Right renal pelvis (tissue), 4 donors: Measurements from ENCODE around the gene ANKRD65. TPM values are rescaled to one million over a fixed set of nuclear protein-coding genes. Genes with fewer than 3 reads are reported as not detected.
"Not testable (repeated sequence)": the region's sequence is repeated elsewhere in the genome, so short reads cannot be mapped to it uniquely, and the experiment has no call there.

Experiments used
- DNase-seq, 4 donors: peaks; one replicate each; pipeline ENCODE4 v3.0.0-alpha.2; 2013; ENCODE audit warnings: low read depth in 4 of 4, low spot score in 3 of 4, missing footprints in 1 of 4
- polyA plus RNA-seq, 4 donors: library from polyadenylated mRNA; unstranded; fragments of 120-200 nt; gene quantifications; one replicate each; pipeline ENCODE4 v1.2.1, GENCODE V29; 2013; ENCODE audit not compliant: insufficient read length in 4 of 4

The ANKRD65 gene
- polyA plus RNA-seq, 4 donors, result 6.6 to 19.9 (median 11.9) TPM

DNA sequence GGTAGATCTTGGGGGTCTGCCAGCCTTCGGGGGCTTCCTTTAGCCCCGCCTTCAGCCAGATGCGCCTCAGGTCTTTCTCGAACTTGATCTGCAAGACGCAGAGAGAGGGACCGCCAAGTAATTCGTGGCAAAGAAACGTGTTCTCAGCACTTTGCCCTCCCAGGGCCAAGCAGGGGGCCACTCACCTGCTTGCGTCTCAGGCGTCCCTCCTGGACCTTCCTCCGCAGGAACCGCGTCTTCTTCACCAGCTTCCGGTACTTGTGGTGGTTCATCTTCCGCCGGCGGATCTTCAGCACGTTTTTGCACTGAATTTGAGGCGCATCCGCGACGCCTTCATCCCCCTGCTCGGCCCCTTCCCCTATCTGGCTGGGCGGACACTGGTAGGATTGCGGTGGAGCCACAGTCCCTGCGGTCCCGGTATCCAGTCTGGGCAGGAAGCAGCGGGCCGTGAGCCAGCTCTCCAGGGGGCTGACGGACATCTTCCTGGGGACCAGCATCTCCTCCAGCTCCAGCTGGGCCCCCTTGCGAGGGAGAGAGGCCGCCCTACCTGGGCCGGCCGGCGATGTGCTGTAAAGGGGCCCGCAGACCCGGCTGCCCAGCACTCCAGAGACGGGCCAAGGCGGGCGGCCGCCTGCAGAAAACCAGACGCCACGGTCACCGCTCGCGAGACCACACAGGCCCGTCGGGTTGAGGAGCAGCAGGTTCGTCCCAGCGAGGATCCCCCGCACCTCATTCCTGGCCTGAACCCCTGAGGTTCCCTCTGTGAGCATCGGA is 47.1 kb downstream of the ANKRD65 start:
- DNase-seq, result no peak

DNA sequence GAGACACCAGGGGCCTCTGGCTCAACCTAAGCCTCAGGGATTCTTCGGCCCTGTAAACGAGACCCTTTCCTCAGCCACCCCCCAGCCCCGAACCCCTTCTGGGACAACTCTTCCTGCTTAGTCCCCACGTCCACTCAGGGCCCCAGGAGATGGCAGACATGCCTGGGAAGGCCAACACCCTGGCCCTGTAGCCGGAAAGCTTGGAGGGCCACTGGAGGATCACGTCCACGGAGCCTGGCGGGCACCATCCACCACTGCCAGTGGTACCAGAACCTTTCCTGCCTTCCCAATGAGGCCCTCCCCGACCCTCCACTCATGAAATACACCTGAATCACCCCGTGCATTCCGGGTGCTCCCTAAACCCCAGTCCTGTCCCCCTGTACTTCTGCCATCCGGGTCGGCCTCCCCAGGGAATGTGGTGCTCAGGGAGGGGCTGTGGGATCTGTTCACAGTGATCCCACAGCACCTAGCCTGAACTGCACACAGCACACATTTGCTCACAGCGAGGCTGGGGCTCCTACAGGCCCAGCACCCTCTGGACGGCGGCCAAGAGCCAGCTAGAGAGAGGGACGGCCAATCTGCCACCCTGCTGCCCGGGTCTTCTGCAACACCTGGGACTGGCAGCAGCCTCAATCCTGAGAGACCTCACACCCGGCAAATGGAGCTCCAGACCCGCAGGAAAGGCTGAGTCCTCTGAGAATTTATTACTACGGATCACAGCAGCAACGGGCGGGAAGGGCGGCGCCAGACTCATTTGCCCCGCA is 47.8 kb downstream of the ANKRD65 start:
- no peak for DNase-seq

GRCh38 chr1:1371746-1372711 is 49.0 kb downstream of the ANKRD65 start:
- DNase-seq, result no peak

GRCh38 chr1:1371364-1371745 is 49.7 kb downstream of the ANKRD65 start:
- DNase-seq, result no peak

DNA sequence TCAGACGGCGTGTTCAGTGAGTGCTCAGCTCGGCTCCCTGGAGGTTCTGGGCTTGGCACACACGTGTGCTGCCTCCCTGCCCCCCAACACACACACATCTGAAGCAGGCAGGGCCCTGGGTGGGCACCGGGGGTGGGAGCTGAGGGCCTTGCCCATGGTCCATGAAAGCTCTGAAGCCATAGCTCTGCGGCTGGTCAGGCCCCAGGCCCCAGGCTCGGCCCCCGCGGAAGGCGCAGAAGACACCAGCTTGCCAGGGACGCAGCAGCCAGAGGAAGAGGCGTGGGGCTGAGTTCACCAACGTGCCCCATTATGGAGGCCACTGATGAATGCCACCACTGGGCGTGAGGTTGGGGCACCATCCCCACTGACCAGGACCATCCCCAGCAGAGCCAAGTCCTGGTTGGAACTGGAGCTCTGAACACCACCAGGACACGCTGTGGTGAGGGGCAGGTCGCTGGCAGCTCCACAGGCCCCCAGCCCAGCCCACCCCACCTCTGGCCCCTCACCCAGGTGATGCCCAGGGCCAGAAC is 50.2 kb downstream of the ANKRD65 start:
- DNase-seq, result no peak

GRCh38 chr1:1370094-1370493 is 51.0 kb downstream of the ANKRD65 start:
- not testable (repeated sequence) for DNase-seq

Other genes starting within 250 kb of the ANKRD65 start
- under 1 TPM; 0.33 to 0.83 (median 0.63) TPM for gene TTLL10, start 247.4 kb downstream of the ANKRD65 start, polyA plus RNA-seq
- gene TNFRSF18, start 214.7 kb downstream of the ANKRD65 start, polyA plus RNA-seq, result 1 to 10 TPM in 1 of 4 donors, under 1 TPM in 2, not detected in 1; 0.29 to 1.1 (median 0.67) TPM
- gene TNFRSF4, start 207.1 kb downstream of the ANKRD65 start, polyA plus RNA-seq, result 1 to 10 TPM; 1.6 to 2.5 (median 2.2) TPM
- 100 to 1,000 TPM; 115 to 137 (median 133) TPM for gene SDF4, start 189.3 kb downstream of the ANKRD65 start, polyA plus RNA-seq
- 10 to 100 TPM; 18.0 to 28.4 (median 20.6) TPM for gene B3GALT6, start 189.0 kb downstream of the ANKRD65 start, polyA plus RNA-seq
- 10 to 100 TPM in 2 of 4 donors, 1 to 10 TPM in 2; 9.0 to 20.6 (median 9.9) TPM for gene C1QTNF12, start 174.6 kb downstream of the ANKRD65 start, polyA plus RNA-seq
- 10 to 100 TPM; 47.7 to 57.5 (median 52.6) TPM for gene UBE2J2, start 147.4 kb downstream of the ANKRD65 start, polyA plus RNA-seq
- gene SCNN1D, start 140.8 kb downstream of the ANKRD65 start, polyA plus RNA-seq, result 1 to 10 TPM; 4.2 to 8.5 (median 4.9) TPM
- gene ACAP3, start 113.3 kb downstream of the ANKRD65 start, polyA plus RNA-seq, result 10 to 100 TPM; 21.7 to 38.7 (median 24.4) TPM
- 10 to 100 TPM in 1 of 4 donors, 1 to 10 TPM in 3; 6.5 to 12.2 (median 7.2) TPM for gene PUSL1, start 112.7 kb downstream of the ANKRD65 start, polyA plus RNA-seq
- gene INTS11, start 96.6 kb downstream of the ANKRD65 start, polyA plus RNA-seq, result 100 to 1,000 TPM; 104 to 117 (median 110) TPM
- gene CPTP, start 96.5 kb downstream of the ANKRD65 start, polyA plus RNA-seq, result 10 to 100 TPM; 11.6 to 20.7 (median 14.5) TPM
- gene TAS1R3, start 90.0 kb downstream of the ANKRD65 start, polyA plus RNA-seq, result under 1 TPM; 0.22 to 0.56 (median 0.33) TPM
- 10 to 100 TPM; 27.0 to 56.4 (median 28.5) TPM for gene DVL1, start 71.9 kb downstream of the ANKRD65 start, polyA plus RNA-seq
- 100 to 1,000 TPM; 177 to 242 (median 190) TPM for gene MXRA8, start 62.7 kb downstream of the ANKRD65 start, polyA plus RNA-seq
- gene AURKAIP1, start 46.1 kb downstream of the ANKRD65 start, polyA plus RNA-seq, result 100 to 1,000 TPM in 1 of 4 donors, 10 to 100 TPM in 3; 63.0 to 110 (median 64.3) TPM
- gene CCNL2, start 21.9 kb downstream of the ANKRD65 start, polyA plus RNA-seq, result 100 to 1,000 TPM; 232 to 273 (median 238) TPM
- 100 to 1,000 TPM; 110 to 137 (median 115) TPM for gene MRPL20, start 14.0 kb downstream of the ANKRD65 start, polyA plus RNA-seq
- 10 to 100 TPM; 53.9 to 92.3 (median 63.1) TPM for gene VWA1, start 14.4 kb upstream of the ANKRD65 start, polyA plus RNA-seq
- gene ATAD3C, start 28.4 kb upstream of the ANKRD65 start, polyA plus RNA-seq, result 1 to 10 TPM; 1.4 to 3.1 (median 3.1) TPM
- 10 to 100 TPM in 2 of 4 donors, 1 to 10 TPM in 2; 9.1 to 15.9 (median 12.4) TPM for gene ATAD3B, start 50.5 kb upstream of the ANKRD65 start, polyA plus RNA-seq
- 10 to 100 TPM; 20.2 to 25.6 (median 21.4) TPM for gene ATAD3A, start 90.9 kb upstream of the ANKRD65 start, polyA plus RNA-seq
- gene TMEM240, start 119.3 kb upstream of the ANKRD65 start, polyA plus RNA-seq, result 1 to 10 TPM; 4.4 to 9.2 (median 4.9) TPM
- gene SSU72, start 153.6 kb upstream of the ANKRD65 start, polyA plus RNA-seq, result 10 to 100 TPM; 86.8 to 95.0 (median 91.0) TPM
- gene FNDC10, start 178.9 kb upstream of the ANKRD65 start, polyA plus RNA-seq, result 1 to 10 TPM; 1.5 to 4.5 (median 2.6) TPM
- 10 to 100 TPM; 32.2 to 63.4 (median 38.2) TPM for gene MIB2, start 194.2 kb upstream of the ANKRD65 start, polyA plus RNA-seq
- 10 to 100 TPM; 16.9 to 38.6 (median 21.7) TPM for gene MMP23B, start 210.9 kb upstream of the ANKRD65 start, polyA plus RNA-seq
- 10 to 100 TPM; 38.0 to 42.2 (median 40.9) TPM for gene CDK11B, start 237.7 kb upstream of the ANKRD65 start, polyA plus RNA-seq